ENCODE measurements around the gene FBXL16. TPM values are rescaled to one million over a fixed set of nuclear protein-coding genes. Genes with fewer than 3 reads are reported as not detected.
"Not testable (repeated sequence)": the region's sequence is repeated elsewhere in the genome, so short reads cannot be mapped to it uniquely, and the experiment has no call there.

The FBXL16 gene
- total RNA-seq, 1 donor from 2014 or later = 0.53 TPM

DNA sequence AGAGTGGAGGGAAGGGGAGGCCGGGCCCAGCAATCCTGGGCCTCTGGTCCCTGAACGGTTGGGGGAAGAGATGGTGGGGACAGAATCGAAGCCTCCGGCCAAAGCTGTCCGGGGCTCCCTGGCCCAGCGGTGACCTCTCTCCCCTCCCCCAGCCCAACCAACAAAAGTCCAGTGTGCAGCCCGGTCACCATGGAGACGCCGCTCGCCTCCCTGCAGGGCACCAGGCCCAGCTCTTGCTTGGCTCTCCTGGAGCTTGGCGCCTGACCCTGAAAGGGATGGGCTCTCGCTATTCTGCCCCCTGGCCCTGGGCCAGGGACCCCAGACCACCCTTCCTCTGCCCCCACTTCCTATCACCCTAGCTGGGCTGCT lies 10.6 kb upstream of the FBXL16 start:
- DNase-seq (ENCODE audit: low read depth) (no peak), FAIRE-seq (no peak)
- no peaks in the 10 kb centered on the region for H3K36me3 ChIP-seq (ENCODE audit: control insufficient read depth, insufficient read depth, low read length)
- peaks cover 3% of the 10 kb centered on the region for H3K27me3 ChIP-seq (ENCODE audit: control insufficient read depth, insufficient read depth, low read length)
- TF ChIP-seq, protein P1, sequence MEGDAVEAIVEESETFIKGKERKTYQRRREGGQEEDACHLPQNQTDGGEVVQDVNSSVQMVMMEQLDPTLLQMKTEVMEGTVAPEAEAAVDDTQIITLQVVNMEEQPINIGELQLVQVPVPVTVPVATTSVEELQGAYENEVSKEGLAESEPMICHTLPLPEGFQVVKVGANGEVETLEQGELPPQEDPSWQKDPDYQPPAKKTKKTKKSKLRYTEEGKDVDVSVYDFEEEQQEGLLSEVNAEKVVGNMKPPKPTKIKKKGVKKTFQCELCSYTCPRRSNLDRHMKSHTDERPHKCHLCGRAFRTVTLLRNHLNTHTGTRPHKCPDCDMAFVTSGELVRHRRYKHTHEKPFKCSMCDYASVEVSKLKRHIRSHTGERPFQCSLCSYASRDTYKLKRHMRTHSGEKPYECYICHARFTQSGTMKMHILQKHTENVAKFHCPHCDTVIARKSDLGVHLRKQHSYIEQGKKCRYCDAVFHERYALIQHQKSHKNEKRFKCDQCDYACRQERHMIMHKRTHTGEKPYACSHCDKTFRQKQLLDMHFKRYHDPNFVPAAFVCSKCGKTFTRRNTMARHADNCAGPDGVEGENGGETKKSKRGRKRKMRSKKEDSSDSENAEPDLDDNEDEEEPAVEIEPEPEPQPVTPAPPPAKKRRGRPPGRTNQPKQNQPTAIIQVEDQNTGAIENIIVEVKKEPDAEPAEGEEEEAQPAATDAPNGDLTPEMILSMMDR (IDR thresholded peaks at IDR 0.05; ENCODE audit: insufficient read depth, low read length, severe bottlenecking) = no peak
- peak overlapping the region; percentile 63 for H3K4me3 ChIP-seq (ENCODE audit: low read depth, low read length)

DNA sequence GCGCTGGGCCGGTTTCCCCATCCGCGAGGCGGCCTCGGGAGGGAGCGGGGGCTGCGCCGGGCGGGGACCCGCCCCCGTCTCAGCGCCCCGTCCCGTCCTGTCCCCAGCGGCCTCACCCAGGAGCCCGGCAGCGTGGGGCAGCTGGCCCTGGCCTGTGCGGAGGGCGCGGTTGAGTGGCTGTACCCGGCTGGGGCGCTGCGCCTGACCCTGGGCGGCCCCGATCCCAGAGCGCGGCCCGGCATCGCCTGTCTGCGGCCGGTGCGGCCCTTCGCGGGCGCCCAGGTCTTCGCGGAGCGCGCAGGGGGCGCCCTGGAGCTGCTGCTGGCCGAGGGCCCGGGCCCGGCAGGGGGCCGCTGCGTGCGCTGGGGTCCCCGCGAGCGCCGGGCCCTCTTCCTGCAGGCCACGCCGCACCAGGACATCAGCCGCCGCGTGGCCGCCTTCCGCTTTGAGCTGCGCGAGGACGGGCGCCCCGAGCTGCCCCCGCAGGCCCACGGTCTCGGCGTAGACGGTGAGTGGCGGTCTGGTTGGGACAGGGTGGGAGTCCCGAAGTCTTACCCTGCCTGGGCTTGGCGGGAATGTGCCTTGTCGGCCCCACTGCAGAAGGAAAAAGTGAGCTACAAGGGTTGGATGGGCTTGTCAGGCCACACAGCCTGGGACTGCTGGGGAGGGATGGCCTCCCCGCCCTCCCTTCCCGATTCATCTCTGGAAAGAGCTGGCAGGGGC lies 10.0 kb upstream of the FBXL16 start:
- FAIRE-seq = no peak
- TF ChIP-seq, protein P1 (IDR thresholded peaks at IDR 0.05; ENCODE audit: insufficient read depth, low read length, severe bottlenecking) = peak; percentile 16
- Histone ChIP-seq H3K27me3 (ENCODE audit: control insufficient read depth, insufficient read depth, low read length) (peaks cover 5% of the 10 kb centered on the region), H3K4me3 (ENCODE audit: low read depth, low read length) (peak overlapping the region; percentile 63), H3K36me3 (ENCODE audit: control insufficient read depth, insufficient read depth, low read length) (no peaks in the 10 kb centered on the region)
- no peak for DNase-seq (ENCODE audit: low read depth)

DNA sequence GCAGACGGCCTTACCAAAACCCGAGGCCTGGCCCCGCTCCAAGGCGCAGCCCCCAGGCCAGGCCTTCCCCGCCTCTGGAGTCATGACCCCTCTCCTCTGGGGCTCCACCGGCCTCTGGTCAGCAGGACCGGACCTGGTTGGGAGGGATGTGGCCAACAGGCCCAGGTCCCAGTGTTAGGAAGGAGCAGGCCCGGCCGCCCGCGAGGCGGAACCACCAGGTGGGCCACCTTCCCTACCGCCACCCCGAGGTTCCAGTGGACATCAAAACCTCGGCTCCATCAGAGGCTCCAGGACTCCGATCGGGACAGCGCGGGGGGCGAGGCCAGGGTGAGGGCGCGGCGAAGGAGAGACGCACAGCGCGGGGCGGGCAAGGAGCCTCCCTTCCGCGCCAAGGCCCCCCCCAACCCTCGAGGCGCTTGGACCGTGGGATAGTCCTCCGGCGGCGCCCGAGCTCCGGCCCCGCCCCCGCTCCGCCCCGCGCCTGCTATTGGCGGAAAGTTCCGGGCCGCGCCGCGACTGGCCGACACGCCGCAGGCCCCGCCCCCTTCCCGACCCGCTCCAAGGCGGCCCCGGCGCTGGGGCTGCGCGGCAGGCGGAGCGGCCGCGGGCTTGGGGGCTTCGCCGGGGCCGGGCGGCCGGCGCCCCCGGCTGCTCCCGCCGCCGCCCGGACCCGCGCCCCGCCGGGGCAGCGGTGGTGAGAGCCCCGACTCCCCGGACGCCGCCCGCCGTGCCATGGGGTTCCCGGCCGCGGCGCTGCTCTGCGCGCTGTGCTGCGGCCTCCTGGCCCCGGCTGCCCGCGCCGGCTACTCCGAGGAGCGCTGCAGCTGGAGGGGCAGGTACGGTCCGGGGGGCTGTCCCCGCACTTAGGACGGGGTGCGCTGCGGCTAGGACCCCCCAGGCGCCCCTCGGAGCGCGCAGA lies 9.2 kb upstream of the FBXL16 start, which contains the start of gene METRN:
METRN (plus strand) TSS at position 561 of the 919 bp plus-strand sequence; CDS start at position 733, 172 bp downstream.
- H3K4me3 ChIP-seq (ENCODE audit: low read depth, low read length) = peak within 1 kb of the TSS; percentile 63
- DNase-seq (ENCODE audit: low read depth) (peak; percentile 47), FAIRE-seq (no peak)
- peaks cover 7% of the 10 kb centered on the region for H3K27me3 ChIP-seq (ENCODE audit: control insufficient read depth, insufficient read depth, low read length)
- TF ChIP-seq, protein P1 (IDR thresholded peaks at IDR 0.05; ENCODE audit: insufficient read depth, low read length, severe bottlenecking) = no peak
- no peaks in the 10 kb centered on the region for H3K36me3 ChIP-seq (ENCODE audit: control insufficient read depth, insufficient read depth, low read length)

DNA sequence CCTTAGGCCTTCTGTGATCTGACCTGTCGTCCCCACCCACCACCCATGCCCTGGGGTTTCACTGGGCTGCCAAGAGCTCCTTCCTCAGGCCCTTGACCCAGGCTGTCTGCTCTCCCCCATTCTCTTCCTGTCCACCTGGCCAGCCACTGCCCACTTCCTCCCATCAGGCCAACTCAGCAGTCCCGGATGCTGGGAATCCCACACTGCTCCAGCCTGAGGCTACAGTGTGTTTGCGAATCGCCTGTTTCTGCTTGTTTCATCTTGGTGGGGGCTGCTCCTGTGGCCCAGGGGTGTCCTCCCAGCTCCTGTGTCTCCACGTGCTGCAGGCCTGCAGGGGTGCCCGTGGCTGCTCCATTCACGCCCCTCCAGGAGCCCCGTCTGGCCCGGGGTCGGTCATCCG lies 8.5 kb upstream of the FBXL16 start:
- DNase-seq (ENCODE audit: low read depth) (peak; percentile 29), FAIRE-seq (no peak)
- Histone ChIP-seq H3K4me3 (ENCODE audit: low read depth, low read length) (no peak overlapping the region), H3K36me3 (ENCODE audit: control insufficient read depth, insufficient read depth, low read length) (no peaks in the 10 kb centered on the region), H3K27me3 (ENCODE audit: control insufficient read depth, insufficient read depth, low read length) (peaks cover 11% of the 10 kb centered on the region)
- TF ChIP-seq, protein P1 (IDR thresholded peaks at IDR 0.05; ENCODE audit: insufficient read depth, low read length, severe bottlenecking) = no peak

DNA sequence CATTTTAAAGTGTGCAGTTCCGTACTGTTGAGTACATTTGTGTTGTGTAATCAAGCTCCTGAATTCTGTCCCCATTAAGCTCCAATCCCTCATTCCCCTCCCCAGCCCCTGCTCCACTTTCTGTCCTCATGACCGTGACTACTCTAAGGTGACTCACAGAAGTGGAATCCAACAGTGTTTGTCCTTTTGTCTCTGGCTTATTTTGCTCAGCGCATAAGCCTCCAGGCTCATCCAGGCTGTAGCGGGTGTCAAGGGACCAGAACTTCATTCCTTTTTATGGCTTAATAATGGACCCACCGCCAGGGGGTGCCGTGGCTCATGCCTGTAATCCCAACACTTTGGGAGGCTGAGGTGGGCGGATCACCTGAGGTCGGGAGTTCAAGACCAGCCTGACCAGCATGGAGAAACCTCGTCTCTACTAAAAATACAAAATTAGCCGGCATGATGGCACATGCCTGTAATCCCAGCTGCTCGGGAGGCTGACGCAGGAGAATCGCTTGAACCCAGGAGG lies 7.2 kb upstream of the FBXL16 start:
- peak; percentile 52 for FAIRE-seq
- not testable (repeated sequence) for H3K4me3 ChIP-seq (ENCODE audit: low read depth, low read length); H3K36me3 ChIP-seq (ENCODE audit: control insufficient read depth, insufficient read depth, low read length)
- H3K27me3 ChIP-seq (ENCODE audit: control insufficient read depth, insufficient read depth, low read length) = peaks cover 13% of the 10 kb centered on the region
- TF ChIP-seq, protein P1 (IDR thresholded peaks at IDR 0.05; ENCODE audit: insufficient read depth, low read length, severe bottlenecking) = peak; percentile 56
- DNase-seq (ENCODE audit: low read depth) = peak; percentile 94

Measured in bronchial epithelial cell (primary cell).